ENCODE data around the gene TMEM100.
"Not testable (repeated sequence)": the region's sequence is repeated elsewhere in the genome, so short reads cannot be mapped to it uniquely, and the experiment has no call there.

Gene TMEM100

DNA sequence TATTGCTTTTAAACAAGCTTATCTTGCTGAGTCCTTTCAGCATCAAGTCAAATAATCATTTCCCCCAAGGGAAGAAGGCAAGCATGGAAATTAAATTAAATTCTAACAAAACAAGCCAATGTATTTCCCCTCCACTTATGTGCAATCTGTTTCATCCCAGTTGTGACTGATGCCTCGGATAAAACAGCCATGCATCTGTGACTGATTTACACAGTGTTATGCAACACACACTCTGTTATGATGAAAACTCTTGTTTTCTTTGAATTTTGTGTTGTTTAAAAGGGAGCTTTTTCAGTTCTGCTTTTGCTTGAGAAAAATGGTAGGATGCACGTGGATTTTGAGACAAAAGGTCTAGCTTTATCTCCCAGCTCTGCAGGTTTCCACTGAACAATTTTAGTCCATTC, 32.6 kb downstream of the TMEM100 start:
- Mint-ChIP-seq H3K36me3 (no peaks in the 10 kb centered on the region), H3K4me3 (no peak overlapping the region), H3K9me3 (no peaks in the 10 kb centered on the region), H3K4me1 (no peaks in the 10 kb centered on the region), H3K27ac (no peak overlapping the region), H3K27me3 (peaks cover 11% of the 10 kb centered on the region)

GRCh38 chr17:55689672-55690071, 33.0 kb downstream of the TMEM100 start:
- Mint-ChIP-seq H3K27ac (no peak overlapping the region), H3K27me3 (peaks cover 15% of the 10 kb centered on the region), H3K4me1 (no peaks in the 10 kb centered on the region), H3K9me3 (no peaks in the 10 kb centered on the region), H3K36me3 (no peaks in the 10 kb centered on the region), H3K4me3 (no peak overlapping the region)

DNA sequence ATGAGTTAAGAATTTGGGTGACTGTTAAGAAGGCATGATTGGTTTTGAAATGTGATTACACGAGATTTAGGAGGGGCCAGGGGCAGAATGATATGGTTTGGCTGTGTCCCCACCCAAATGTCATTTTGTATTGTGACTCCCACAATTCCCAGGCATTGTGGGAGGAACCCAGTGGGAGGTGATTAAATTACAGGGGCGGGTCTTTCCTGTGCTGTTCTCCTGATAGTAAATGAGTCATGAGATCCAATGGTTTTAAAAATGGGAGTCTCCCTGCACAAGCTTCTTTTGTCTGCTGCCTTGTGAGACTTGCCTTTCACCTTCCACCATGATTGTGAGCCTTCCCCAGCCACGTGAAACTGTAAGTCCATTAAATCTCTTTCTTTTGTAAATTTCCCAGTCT, 34.6 kb downstream of the TMEM100 start:
- no peaks in the 10 kb centered on the region for H3K9me3 Mint-ChIP-seq
- H3K36me3 Mint-ChIP-seq, result no peaks in the 10 kb centered on the region

DNA sequence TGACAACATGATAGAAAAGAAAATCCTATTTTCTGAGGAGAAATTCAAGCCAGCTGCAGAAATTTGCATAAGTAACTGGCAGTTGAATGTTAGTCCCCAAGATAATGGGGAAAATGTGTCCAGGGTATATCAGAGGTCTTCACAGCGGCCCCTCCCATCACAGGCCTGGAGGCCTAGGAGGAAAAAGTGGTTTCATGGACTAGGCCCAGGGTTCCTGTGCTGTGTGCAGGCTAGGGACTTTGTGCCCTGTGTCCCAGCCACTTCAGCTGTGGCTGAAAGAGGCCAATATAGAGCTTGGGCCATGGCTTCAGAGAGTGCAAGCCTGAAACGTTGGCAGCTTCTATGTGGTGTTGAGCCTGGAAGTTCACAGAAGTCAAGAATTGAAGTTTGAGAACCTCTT, 35.6 kb downstream of the TMEM100 start:
- no peak overlapping the region for H3K4me3 Mint-ChIP-seq
- no peaks in the 10 kb centered on the region for H3K9me3 Mint-ChIP-seq
- no peaks in the 10 kb centered on the region for H3K4me1 Mint-ChIP-seq
- peaks cover 15% of the 10 kb centered on the region for H3K27me3 Mint-ChIP-seq
- H3K36me3 Mint-ChIP-seq, result no peaks in the 10 kb centered on the region
- H3K27ac Mint-ChIP-seq, result no peak overlapping the region

More for the DNA sequence above, 34.6 kb downstream of the TMEM100 start:
- no peak overlapping the region for H3K4me3 Mint-ChIP-seq
- H3K4me1 Mint-ChIP-seq, result no peaks in the 10 kb centered on the region
- H3K27ac Mint-ChIP-seq, result no peak overlapping the region
- peaks cover 18% of the 10 kb centered on the region for H3K27me3 Mint-ChIP-seq

- H3K27me3 Mint-ChIP-seq, result peaks cover 20% of the 10 kb centered on the region
- no peak overlapping the region for H3K27ac Mint-ChIP-seq
- H3K4me1 Mint-ChIP-seq, result no peaks in the 10 kb centered on the region
- H3K9me3 Mint-ChIP-seq, result no peaks in the 10 kb centered on the region
- H3K36me3 Mint-ChIP-seq, result no peaks in the 10 kb centered on the region
- H3K4me3 Mint-ChIP-seq, result no peak overlapping the region
Observed at GRCh38 chr17:55683550-55684315, 38.9 kb downstream of the TMEM100 start.

- no peak overlapping the region for H3K4me3 Mint-ChIP-seq
- no peaks in the 10 kb centered on the region for H3K9me3 Mint-ChIP-seq
- H3K4me1 Mint-ChIP-seq, result no peaks in the 10 kb centered on the region
- H3K27ac Mint-ChIP-seq, result no peak overlapping the region
- peaks cover 23% of the 10 kb centered on the region for H3K27me3 Mint-ChIP-seq
- no peaks in the 10 kb centered on the region for H3K36me3 Mint-ChIP-seq
Observed at GRCh38 chr17:55681342-55681700, 41.3 kb downstream of the TMEM100 start.

DNA sequence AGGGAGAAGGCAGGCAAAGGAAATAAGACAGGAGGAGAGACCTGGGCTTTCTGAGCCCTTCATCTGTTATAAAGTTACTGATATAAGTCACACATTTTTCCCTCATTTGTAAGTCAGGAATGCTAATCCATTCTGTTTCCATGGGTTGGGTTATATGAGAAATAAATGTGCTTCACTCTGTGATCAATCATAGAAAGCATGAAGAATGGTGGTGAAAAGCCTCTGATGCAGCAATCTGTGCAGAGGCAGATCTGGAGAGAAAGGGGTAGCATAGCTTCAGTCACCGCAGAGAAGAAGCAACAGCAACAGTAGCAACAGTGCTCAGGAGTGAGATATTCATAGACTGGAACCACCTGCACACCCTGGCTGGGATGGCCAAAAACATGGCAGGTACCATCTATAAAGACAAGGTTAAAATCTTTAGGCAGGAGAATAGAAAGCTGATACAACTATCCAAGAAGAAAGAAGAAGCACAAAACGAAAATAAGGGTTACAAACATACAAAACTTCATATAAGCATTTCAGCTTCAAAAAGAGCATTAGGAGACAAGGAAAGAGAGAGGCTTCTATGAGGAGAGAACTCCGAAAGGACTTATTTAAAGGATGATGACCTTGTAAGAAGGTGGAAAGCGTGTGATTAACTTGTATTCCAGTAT, 41.9 kb downstream of the TMEM100 start:
- no peaks in the 10 kb centered on the region for H3K4me1 Mint-ChIP-seq
- no peak overlapping the region for H3K27ac Mint-ChIP-seq
- H3K4me3 Mint-ChIP-seq, result no peak overlapping the region
- no peaks in the 10 kb centered on the region for H3K9me3 Mint-ChIP-seq
- H3K36me3 Mint-ChIP-seq, result no peaks in the 10 kb centered on the region
- peaks cover 24% of the 10 kb centered on the region for H3K27me3 Mint-ChIP-seq

DNA sequence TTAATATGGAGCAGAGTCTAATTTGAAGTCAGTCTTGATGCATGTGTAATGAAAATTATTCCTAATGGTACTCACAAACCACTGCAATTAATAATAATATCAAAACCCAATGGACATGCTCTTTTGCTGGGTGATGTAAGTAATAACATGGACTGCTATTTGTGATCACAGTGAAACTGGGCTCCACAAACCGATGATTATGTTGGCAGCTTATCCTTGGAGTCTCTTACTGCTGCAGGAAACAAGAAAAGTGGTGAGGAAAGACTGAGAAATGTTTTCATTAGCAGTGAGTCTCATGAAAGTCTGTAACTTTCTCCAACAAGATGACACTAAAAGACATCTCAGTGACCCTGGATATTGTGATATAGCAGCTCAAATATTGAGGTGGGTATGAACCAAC, 45.2 kb downstream of the TMEM100 start:
- peaks cover 21% of the 10 kb centered on the region for H3K27me3 Mint-ChIP-seq
- no peak overlapping the region for H3K27ac Mint-ChIP-seq
- peaks cover 3% of the 10 kb centered on the region for H3K4me1 Mint-ChIP-seq
- H3K9me3 Mint-ChIP-seq, result no peaks in the 10 kb centered on the region
- H3K4me3 Mint-ChIP-seq, result no peak overlapping the region
- no peaks in the 10 kb centered on the region for H3K36me3 Mint-ChIP-seq

GRCh38 chr17:55676274-55676673, 46.4 kb downstream of the TMEM100 start:
- Mint-ChIP-seq H3K4me3 (no peak overlapping the region), H3K36me3 (no peaks in the 10 kb centered on the region), H3K9me3 (no peaks in the 10 kb centered on the region), H3K27me3 (peaks cover 21% of the 10 kb centered on the region), H3K27ac (no peak overlapping the region), H3K4me1 (peaks cover 3% of the 10 kb centered on the region)

DNA sequence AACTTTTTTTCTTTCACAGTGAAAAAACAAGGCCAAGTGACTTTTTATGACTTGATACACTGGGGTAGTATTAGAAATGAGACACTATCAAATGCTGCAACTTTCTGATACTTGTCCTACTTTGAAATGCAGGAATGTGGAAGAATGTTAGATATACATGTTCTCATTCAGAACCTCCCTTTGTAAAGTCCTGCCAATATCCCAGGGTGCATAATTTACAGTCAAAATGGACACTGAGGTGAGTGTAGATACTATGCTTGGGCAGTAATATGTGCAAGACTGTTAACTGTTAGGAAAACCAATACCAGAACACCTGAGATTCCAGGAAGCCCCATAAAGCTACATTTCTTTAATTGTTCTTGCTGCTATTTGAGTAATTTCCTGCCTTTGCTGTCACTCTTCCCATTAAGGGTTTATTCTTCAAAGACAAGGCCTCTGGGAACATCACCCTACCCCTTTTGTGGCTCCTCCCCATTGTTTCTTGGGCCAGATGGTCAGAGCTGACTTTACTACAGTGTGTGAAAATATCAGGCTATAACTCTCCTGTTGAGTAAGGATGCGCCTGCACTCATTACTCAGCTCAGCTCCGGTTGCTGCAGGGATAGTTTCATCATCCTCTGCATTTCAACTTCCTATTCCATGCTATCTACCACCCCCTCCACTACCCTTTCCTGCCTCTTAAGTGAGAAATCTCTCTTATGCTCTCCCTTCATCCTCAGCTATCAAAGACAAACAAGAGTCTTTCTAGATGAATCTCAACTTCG, 48.7 kb downstream of the TMEM100 start:
- no peak overlapping the region for H3K4me3 Mint-ChIP-seq
- H3K36me3 Mint-ChIP-seq, result no peaks in the 10 kb centered on the region
- peaks cover 3% of the 10 kb centered on the region for H3K4me1 Mint-ChIP-seq
- H3K9me3 Mint-ChIP-seq, result no peaks in the 10 kb centered on the region
- H3K27me3 Mint-ChIP-seq, result peaks cover 22% of the 10 kb centered on the region
- no peak overlapping the region for H3K27ac Mint-ChIP-seq

- Mint-ChIP-seq H3K36me3 (no peaks in the 10 kb centered on the region), H3K27ac (no peak overlapping the region), H3K27me3 (peaks cover 22% of the 10 kb centered on the region), H3K9me3 (no peaks in the 10 kb centered on the region), H3K4me1 (peaks cover 3% of the 10 kb centered on the region), H3K4me3 (no peak overlapping the region)
Observed at GRCh38 chr17:55672585-55673501, 49.8 kb downstream of the TMEM100 start.

DNA sequence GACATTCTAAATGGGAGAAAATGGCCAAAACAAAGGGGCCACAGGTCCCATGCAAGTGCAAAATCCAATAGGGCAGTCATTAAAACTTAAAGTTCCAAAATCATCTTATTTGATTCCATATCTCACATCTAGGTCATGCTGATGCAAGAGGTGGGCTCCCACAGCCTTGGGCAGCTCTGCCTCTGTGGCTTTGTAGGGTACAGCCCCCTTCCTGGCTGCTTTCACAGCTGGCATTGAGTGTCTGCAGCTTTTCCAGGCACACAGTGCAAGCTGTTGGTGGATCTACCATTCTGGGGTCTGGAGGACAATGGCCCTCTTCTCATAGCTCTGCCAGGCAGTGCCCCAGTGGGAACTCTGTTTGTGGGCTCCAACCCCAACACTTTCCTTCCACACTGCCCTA, 50.7 kb downstream of the TMEM100 start:
- H3K9me3 Mint-ChIP-seq, H3K4me3 Mint-ChIP-seq, H3K4me1 Mint-ChIP-seq, H3K27ac Mint-ChIP-seq, H3K36me3 Mint-ChIP-seq: not testable (repeated sequence)
- H3K27me3 Mint-ChIP-seq, result peaks cover 21% of the 10 kb centered on the region

Data from activated naive CD4-positive, alpha-beta T cell treated with anti-CD3 and anti-CD28 coated beads, Interleukin-2, amount 50 U/mL, for 24 hours (primary cell).